GM21786 (cell line): Measurements from ENCODE around the gene LCN2.
"Not testable (repeated sequence)": the region's sequence is repeated elsewhere in the genome, so short reads cannot be mapped to it uniquely, and the experiment has no call there.

ENCODE experiments used
- ATAC-seq: cut with Tn5 transposase; IDR thresholded peaks from one replicate; pipeline ENCODE4 v1.9.1; 2021; ENCODE audit not compliant: unreplicated experiment

LCN2 gene

GRCh38 chr9:128163523-128164306 lies 14.5 kb downstream of the LCN2 start:
- ATAC-seq: no peak

DNA sequence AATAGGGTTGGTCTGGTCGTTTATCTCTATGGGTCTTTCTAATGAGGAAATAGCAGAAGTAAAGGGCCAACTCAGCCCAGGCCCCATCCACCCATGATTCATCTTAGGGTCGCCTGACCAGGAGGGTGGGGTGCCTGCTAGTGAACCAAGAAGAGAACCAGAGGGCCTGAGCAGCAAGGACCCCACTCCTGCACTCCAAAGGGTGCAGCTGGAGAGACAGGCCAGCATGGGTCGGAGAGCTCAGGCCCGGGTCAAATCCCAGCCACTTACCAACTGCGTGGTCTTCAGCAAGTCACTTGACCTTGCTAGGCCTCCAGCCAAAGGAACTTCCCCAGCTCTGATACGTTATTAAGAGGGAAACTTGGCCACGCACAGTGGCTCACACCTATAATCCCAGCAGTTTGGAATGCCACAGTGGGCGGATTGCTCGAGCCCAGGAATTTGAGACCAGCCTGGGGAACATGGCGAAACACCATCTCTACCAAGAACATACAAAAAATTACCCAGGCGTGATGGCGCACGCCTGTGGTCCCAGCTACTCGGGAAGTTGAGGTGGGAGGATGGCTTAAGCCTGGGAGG lies 15.1 kb downstream of the LCN2 start:
- ATAC-seq: no peak

DNA sequence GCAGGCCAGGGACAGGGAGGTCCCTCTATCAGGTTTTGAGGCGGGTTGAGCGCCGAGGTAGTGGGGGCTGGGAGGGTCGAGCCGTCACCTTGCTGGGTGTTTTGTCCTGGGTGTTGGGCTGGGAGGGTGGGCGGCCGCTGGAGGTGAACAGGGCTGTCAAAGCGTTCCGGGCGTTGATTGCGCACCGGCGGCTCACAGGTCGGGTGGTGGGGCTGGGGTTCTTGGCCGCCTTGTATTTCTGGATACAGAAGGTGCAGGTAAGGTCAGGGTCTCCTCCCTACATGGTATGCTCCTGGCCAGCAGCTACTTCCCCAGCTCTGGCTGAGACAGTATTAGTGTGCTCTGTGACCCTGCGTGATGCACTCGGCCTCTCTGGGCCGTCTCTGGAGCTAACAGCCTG lies 16.9 kb downstream of the LCN2 start:
- no peak for ATAC-seq

DNA sequence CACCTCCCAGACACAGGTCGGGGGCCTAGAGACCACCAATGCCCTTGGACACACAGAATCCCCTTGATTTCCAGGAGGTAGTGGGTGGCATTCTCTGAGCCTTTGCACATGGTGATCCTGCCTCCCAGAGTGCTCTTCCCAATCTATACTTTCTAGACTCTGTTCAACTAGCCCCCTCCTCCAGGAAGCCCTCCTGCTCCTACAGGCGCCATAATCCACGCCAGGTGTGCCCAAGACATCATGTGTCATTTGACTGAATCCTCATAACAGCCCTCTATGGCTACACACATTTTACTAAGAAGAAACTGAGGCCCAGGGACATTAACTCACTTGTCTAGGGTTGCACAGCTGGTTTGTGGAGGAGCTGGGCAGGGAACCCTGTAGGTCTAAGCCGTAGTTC lies 18.0 kb downstream of the LCN2 start:
- no peak for ATAC-seq

DNA sequence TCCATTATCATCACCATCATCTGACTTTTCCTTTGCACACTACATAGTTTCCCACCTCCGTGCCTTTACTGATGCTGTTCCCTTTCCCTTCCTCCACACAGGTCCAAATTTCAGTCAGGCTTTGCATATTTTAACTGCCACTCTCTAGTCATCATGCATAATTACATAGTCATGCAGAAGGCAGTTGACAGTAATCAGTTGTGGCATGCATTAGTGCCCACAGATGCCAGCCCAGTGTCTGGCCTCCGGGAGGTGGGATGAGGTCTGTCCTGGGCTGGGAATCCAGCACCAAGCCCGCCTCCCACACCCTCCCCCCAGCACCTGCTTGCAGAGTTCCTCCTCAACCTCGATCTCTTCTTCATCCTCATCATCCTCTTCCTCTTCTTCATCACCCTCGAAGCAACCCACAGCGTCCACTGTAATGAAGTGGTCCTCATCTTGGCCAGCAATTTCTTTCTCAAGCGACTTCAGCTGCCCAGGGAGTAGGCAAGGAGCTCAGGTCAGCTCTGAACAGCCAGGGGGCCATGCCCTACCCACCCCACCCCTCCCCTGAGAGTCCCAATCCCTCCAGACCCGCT lies 19.6 kb downstream of the LCN2 start:
- ATAC-seq: no peak

GRCh38 chr9:128169492-128169891 lies 20.2 kb downstream of the LCN2 start:
- no peak for ATAC-seq

DNA sequence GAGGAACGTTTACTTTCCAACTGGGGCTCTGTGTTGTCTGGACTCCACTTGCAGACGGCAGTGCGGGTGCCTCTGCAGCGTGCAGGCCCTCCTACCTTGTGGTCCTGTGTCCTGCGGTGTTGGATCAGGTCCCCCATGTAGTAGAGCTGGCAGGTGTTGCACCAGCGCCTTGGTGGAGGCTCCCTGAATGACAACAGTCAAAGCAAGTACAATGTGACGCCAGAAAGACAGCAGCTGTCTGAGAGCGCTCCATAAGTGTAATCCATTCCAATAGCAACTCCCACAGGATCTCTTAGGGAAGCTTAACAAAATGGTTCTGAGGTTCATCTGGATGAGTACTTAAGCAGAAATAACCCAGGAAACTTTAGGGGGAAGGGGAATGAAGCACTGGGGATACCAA lies 20.7 kb downstream of the LCN2 start:
- no peak for ATAC-seq

GRCh38 chr9:128174062-128174461 lies 24.8 kb downstream of the LCN2 start:
- ATAC-seq: no peak

DNA sequence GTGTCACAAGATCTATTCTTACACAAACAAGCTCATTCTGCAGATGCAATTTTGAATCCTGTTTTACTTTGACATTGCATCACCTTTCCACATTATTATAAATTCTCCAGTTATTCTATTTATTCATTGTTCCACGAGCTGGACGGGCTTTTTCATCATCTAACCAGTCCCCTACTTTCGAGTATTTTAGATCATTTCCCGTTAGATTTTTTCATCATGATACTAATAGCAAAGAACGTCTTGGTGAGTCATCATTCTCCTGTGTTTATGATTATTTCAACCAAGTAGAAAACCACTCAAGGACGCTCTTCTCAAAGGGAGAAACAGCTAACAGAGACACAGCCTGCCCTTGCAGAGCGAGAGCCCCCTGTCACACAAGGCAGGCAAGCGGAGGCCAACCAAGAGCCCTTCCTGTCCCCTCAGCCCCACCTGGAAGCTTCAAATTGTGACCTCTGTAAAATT lies 25.9 kb downstream of the LCN2 start:
- no peak for ATAC-seq

GRCh38 chr9:128175726-128176125 lies 26.5 kb downstream of the LCN2 start:
- ATAC-seq: no peak

GRCh38 chr9:128178806-128179431 lies 29.7 kb downstream of the LCN2 start:
- no peak for ATAC-seq

GRCh38 chr9:128180001-128180400 lies 30.7 kb downstream of the LCN2 start:
- no peak for ATAC-seq

DNA sequence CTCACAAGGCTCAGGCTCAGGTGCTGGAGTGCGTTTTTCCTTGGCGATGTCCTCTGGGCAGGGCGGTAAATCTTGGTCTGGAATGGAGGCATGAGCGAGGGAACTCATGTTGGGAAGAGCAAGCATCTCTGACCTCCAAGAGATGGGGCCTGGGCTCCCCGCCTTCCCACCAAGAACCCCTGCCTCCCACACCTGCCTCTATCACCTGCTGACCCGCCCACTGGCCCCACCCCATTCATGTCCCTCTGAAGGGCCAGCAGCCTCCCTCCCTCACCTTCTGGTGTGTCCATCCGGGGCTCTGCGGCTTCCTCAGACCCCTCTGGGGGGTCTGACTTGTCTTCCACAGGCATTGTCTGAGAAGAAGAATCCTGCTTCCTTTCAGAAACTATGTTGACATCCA lies 31.2 kb downstream of the LCN2 start:
- no peak for ATAC-seq

- not testable (repeated sequence) for ATAC-seq
These were observed 32.2 kb downstream of the LCN2 start for GRCh38 chr9:128181480-128181879.

GRCh38 chr9:128182893-128183588 lies 33.8 kb downstream of the LCN2 start:
- ATAC-seq: no peak

DNA sequence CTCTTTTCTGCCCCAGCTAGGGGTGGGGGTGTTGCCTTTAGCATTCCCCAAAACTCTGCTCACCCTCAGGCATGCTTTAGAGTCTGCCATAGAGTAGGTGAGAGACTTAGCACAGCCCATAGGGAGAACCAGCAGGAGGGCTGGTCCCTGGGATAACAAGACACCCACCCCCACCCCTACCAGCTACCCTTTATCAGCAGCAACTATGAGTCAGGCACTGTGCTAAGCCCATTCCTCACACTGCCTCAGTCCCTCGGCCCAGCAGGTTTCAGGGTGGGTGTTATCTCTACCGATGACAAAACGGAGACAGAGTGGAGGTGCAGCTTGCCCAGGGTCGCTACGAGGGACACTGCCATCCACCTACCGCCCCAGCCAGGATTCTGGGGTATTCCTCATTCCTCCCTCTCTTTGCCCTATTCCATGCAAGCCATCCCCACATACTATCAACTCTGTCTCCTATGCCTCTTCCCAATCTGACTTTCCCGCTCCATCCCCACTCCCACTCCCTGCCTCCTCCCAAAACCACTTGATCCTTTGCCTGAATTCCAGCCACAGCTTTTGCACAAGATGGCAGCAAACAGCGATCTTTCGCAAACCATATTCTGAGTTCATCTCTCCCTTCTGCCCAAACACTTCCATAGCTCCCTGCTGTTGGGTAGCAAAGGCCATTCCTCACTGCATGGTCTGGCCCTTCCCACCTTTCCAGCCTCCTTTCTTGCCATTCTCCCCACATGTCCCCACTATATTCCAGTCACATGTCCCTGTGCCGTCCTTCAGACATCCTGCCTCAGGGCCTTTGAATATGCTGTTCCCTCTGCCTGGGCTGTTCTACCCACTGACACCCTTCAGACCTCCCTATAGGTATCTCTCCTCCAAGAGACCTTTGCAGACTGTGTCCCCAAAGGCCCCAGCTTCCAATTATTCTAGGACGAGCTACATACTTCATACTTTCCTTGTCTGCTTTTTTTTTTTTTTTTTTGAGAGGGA lies 37.0 kb downstream of the LCN2 start:
- ATAC-seq: no peak

DNA sequence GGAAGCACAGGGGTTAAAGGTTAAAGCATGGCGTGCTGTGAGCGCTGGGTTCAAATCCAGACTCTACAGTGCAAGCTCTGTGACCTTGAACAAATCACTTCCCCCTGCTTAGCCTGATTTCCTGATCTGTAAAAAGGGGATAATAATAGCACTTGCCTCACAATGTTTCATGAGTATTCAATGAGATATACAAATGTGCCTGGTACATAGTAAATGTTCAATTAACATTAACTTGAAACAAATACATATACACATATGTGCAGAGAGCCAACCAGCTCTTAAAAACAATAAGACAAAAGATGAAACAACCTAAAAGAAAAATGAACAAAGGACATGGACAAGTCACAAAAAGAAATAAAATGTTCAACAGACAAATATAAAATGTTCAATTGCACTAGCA lies 38.1 kb downstream of the LCN2 start:
- no peak for ATAC-seq

DNA sequence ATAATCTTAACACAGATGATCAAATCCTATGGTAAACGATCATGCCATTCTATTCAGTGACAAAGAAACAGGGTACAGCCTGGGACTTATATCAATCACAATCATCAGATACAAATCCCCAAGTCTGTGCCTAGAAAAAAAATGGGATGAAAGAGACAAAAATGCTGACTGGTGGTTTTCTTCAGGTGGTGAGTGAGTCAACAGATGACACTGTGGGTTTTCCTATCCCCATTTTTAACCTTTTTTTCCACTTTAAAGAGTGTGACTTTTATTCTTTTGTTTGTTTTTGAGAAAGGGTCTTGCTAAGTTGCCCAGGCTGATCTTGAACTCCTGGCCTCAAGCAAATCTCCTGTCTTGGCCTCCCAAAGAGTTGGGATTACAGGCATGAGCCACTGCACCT lies 39.0 kb downstream of the LCN2 start:
- no peak for ATAC-seq

GRCh38 chr9:128190013-128190412 lies 40.8 kb downstream of the LCN2 start:
- ATAC-seq: no peak
